DMS53 (cell line): ENCODE measurements around the gene UBP1.
A peak's percentile ranks its signal among the peaks of the same experiment; 100 is the strongest.
"Not testable (repeated sequence)": the region's sequence is repeated elsewhere in the genome, so short reads cannot be mapped to it uniquely, and the experiment has no call there.

ENCODE experiments used
- DNase-seq: peaks from one replicate; lab custom pipeline; 2025; lab: John Stamatoyannopoulos, UW

Gene UBP1

GRCh38 chr3:33433843-33434242, 6.4 kb downstream of the UBP1 start:
- DNase-seq: no peak

- DNase-seq: no peak
Measured at GRCh38 chr3:33430571-33430970, 9.6 kb downstream of the UBP1 start.

- no peak for DNase-seq
Measured at GRCh38 chr3:33430061-33430460, 10.1 kb downstream of the UBP1 start.

- not testable (repeated sequence) for DNase-seq
Measured at GRCh38 chr3:33429306-33429705, 10.9 kb downstream of the UBP1 start.

- no peak for DNase-seq
Measured at GRCh38 chr3:33428734-33429133, 11.5 kb downstream of the UBP1 start.

- DNase-seq: no peak
Measured at GRCh38 chr3:33426630-33427317, 13.4 kb downstream of the UBP1 start.

GRCh38 chr3:33426068-33426467, 14.1 kb downstream of the UBP1 start:
- no peak for DNase-seq

GRCh38 chr3:33425453-33425852, 14.8 kb downstream of the UBP1 start:
- DNase-seq: no peak

GRCh38 chr3:33424606-33425452, 15.4 kb downstream of the UBP1 start:
- no peak for DNase-seq

GRCh38 chr3:33420966-33421365, 19.2 kb downstream of the UBP1 start:
- DNase-seq: no peak

- DNase-seq: no peak
Measured at GRCh38 chr3:33419948-33420347, 20.3 kb downstream of the UBP1 start.

GRCh38 chr3:33417066-33417673, 23.0 kb downstream of the UBP1 start:
- no peak for DNase-seq

- not testable (repeated sequence) for DNase-seq
Measured at GRCh38 chr3:33410816-33411215, 29.4 kb downstream of the UBP1 start.

- DNase-seq: no peak
Measured at GRCh38 chr3:33403756-33404155, 36.4 kb downstream of the UBP1 start.

- DNase-seq: no peak
Measured at GRCh38 chr3:33402936-33403335, 37.3 kb downstream of the UBP1 start.

- no peak for DNase-seq
Measured at GRCh38 chr3:33401781-33402180, 38.4 kb downstream of the UBP1 start.

GRCh38 chr3:33398410-33398809, 41.8 kb downstream of the UBP1 start:
- DNase-seq: no peak

GRCh38 chr3:33395900-33396299, 44.3 kb downstream of the UBP1 start:
- no peak for DNase-seq

GRCh38 chr3:33394403-33395054, 45.7 kb downstream of the UBP1 start:
- DNase-seq: no peak

GRCh38 chr3:33392703-33393125, 47.5 kb downstream of the UBP1 start:
- peak; percentile 2 for DNase-seq

GRCh38 chr3:33392144-33392543, 48.1 kb downstream of the UBP1 start:
- DNase-seq: no peak

GRCh38 chr3:33391255-33391995, 48.8 kb downstream of the UBP1 start:
- no peak for DNase-seq
